GM18870 (cell line): ENCODE data around the gene POLR3A.
"Not testable (repeated sequence)": the region's sequence is repeated elsewhere in the genome, so short reads cannot be mapped to it uniquely, and the experiment has no call there.

Experiments used
- ATAC-seq: cut with Tn5 transposase; IDR thresholded peaks from one replicate; pipeline ENCODE4 v1.9.1; 2021; ENCODE audit warnings: moderate library complexity; ENCODE audit not compliant: unreplicated experiment

Gene POLR3A

DNA sequence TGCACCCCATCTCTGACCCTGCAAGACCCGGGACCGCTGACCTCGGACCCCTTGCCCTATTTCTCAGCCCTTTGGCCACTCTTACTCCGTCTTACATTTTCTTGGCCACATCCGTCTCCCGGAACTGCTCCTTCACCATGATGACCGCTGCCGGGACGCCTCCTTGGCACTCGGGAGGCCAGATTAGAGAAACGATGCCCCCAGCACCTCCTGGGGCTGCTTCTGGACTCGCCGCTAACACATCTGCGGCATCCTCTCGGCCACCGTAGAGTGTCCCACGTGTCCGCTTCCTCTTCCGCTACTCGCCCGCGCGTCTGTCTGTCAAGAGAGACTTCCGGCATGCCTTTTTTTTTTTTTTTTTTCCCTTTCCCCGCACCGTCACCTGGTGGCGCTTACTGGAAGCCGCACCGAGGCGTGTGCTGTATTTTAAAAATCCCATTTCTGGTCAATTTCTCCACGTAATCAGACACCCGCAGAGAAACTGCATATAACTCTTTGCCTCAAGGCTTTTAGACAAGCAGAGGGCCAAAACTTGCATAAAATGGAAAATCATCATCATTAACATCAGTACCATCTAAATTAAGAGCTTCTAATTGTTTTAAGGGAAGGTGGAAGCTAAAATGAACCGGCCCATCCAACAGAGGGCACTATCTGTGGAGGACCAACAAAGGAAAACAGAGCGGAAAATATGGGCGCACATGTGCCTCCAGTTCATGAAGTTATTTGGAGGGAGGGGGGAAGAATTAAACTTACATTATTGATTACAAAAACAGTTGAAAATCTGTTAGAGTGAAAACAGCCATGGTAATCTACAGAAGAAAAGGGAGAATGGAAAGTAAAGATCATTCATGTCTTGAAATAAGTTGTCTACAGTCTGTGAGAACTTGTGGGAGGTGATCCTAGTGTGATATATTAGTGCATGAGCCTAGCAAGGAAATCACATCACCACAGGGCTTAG lies at the start of gene POLR3A:
Gene POLR3A (minus strand): TSS at position 247 of the 958 bp plus-strand sequence. CDS start 108 bp downstream, at position 139.
- ATAC-seq, result peak; percentile 70

DNA sequence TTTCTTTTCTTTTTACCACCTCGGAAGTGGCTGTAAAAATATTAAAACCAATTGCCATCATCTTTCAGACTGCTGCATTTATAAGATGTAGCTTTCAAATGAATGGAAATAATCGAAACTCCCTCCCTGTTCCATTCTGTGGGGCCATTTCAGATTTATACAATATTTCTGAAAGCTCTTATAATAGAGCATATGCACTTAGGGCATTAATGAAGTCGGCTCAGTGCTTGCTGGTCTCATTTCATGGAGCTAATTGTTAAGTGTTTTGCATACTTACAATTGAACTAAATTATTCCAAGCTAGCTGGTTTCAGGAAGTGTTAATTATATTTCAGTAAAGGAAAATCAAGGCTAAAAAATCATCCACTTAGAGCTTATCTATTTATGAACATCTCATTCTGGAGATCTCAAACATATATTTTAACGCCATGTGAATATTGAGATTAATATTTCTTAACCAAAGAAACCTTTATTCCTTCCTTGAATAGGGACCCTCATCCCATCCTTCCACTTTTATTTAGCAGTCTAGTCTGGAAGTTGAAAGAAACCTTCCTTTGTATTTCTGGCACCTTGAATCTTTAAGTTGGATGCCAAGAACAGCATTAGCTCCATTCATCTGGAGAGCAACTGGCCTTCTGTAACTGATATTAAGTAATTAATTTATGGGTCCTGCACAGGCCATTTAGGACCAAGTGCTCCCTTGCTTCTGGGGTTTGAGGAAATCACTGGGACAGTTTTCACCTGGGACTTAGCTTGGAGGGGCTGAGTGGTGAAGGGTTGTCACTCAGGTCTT lies 49.4 kb upstream of the POLR3A start:
- no peak for ATAC-seq

DNA sequence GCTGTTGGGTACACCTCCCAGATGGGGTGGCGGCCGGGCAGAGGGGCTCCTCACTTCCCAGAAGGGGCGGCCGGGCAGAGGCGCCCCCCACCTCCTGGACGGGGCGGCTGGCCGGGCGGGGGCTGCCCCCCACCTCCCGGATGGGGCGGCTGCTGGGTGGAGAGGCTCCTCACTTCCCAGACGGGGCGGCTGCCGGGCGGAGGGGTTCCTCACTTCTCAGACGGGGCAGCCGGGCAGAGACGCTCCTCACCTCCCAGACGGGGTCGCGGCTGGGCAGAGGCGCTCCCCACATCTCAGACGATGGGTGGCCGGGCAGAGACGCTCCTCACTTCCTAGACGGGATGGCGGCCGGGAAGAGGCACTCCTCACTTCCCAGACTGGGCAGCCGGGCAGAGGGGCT lies 46.5 kb upstream of the POLR3A start:
- ATAC-seq, result not testable (repeated sequence)

DNA sequence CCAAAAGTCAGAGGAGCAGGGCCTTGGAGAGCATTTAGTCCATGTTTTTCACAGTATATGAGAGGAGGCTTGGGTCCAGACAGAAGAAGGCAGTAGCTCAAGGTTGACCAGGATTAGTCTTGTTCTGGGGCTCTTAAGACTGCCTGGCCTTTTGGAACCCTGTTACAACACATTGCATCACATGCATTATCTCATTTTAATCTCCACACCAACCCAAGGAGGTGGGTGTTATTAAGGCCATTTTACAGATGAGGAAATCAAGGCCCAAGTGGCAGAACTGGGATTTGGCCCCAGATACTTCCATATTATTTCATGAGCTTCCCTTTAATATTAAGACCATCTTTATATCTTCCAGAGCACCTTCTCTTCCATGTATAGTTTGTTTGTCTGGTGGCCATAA lies 43.2 kb upstream of the POLR3A start:
- no peak for ATAC-seq

DNA sequence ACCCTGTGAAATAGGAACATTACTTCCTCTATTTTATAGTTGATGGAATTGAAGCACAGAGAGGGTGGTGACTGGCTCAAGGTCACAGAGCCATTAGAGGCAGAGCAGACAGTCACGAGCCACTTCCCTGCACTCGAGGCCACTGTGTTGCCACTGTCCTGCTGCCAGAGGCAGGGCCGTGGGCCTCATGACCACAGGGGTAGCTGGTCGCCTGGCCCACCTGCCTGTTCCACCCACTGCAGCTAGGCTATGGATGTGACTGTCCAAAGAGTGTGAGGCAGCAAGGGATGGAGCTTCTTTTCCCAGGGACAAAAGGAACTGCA lies 42.5 kb upstream of the POLR3A start:
- ATAC-seq, result no peak

DNA sequence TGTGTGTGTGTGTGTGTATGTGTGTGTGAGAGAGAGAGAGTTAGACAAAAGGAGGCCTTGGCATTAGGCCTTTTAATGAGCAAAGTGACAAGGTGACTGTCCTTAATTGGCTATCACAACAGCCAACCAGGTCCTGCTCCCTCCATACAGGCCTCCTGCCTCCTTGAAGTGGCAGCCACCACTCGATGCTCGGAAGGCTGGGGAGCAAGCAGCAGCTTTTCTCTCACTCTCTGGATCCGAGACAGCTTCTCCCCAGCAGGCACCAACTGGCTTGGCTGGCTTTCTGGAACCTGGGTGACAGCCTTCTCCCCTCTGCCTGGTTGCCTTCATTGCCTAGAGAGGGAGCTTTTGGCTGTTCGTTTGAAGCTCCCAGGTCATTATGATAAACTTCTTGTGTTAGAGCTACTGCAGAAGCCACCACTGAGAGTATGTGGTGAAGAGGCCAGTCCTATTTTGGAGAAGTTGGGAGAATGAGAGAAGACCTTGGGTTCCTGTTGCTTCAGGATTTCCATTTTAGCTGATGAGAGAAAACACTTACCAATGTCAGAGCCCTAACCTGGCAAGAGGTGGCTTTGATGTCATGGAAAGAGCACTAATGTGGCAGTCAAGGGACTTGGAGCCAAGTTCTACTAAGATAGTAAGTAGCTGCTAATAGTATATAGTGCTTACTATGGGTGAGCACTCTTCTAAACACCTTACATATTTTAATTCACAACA lies 42.0 kb upstream of the POLR3A start:
- no peak for ATAC-seq

DNA sequence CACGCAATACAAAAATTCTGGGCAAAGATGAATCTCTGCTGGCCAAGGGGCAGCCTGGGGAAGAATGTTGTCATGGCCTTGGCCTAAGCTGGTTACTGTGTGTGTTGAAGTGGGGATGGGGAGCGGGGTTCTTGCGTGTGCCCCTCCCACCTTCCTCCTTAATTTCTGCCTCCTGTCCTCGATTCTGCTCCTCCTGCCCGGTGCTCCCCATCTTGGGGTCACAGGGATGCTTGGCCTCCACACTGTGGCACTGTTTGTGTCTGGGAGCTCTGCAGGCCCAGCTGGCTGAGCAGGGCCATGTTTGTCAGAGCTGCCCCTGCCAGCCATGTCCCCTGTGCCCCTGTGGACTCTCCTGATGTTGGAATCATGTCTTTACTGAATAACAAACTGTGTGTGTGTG lies 41.4 kb upstream of the POLR3A start:
- ATAC-seq, result no peak

DNA sequence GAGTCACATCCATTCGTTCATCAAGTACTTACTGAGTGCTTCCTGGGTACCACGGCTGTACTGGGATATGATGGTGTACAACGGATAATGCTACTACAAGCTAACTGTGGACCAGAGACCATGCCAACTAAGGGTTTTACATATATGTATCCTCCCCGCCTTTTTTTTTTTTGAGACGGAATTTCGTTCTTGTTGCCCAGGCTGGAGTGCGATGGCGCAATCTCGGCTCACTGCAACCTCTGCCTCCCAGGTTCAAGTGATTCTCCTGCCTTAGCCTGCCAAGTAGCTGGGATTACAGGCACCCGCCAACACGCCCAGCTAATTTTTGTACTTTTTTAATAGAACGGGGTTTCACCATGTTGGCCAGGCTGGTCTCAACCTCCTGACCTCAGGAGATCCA lies 40.7 kb upstream of the POLR3A start:
- not testable (repeated sequence) for ATAC-seq

DNA sequence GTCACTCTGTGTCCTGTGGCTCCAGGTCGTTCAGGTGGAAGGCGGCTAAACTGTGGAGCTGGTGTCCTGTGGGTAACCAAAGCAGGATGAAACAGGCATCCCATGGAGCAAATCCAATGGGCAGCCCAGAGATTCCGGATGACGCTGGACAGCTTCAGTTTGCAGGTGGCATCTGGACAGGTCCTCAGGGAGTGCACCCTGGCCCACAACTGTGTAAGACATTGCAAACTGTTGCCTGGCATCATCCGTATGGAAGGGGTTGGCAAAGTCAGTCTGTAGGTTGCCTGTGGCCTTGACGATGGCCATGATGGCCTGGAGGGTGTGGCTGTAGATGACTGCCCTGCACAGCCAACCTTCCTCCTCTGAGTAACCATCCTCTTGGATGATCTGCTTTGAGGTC lies 39.8 kb upstream of the POLR3A start:
- ATAC-seq, result no peak

DNA sequence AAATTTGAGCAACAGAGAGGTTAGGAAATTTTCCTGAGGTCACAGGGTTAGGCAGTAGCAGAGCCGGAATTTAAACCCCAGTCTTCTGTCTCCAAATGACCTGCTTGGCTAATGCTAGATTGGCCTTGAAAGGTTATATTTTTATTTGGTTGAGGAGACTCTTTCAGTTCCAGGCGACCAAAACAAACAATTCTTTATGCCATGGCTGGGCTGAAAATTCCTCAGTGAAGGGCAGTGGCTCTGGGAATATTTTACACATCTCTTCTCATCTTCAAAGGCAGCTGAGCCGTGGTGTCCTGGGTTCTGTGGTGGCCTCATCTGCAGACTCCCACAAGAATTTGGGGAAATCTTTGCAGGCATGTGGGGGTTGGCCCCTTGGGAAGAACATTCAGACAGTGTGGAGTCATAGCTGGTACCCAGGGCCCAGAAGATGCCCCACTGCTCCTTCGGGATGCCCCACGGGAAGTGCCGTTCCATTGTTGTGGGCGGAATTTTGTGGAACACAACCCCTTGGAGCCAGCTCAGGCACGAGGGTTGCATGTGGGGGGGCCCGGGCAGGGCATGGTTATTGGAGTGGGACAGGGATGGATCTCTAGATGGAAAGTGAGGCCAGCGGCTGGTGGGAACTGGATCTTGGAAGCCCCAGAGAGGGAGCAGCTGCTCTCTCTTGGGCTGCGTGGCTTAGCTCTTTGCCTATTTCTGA lies 37.6 kb upstream of the POLR3A start:
- no peak for ATAC-seq

DNA sequence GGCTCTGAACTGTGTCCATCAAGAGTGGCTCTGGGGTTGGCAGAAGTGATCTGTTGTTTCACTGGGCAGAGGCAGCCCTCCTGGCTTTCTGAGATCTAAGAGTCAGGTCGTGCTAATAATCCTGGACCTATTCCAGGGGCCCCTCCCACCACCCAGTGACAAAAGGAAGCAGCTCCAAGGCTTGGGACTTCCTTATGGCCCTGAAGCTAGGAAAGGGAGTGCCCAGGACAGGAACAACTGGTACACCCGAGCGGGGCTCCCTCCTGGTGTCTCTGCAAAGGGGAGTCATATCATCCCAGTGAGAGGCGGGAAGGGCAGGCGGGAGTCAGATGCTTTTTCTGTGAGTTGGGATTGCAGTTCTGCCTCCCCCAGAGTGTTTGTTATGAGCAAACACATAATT lies 36.7 kb upstream of the POLR3A start:
- no peak for ATAC-seq

DNA sequence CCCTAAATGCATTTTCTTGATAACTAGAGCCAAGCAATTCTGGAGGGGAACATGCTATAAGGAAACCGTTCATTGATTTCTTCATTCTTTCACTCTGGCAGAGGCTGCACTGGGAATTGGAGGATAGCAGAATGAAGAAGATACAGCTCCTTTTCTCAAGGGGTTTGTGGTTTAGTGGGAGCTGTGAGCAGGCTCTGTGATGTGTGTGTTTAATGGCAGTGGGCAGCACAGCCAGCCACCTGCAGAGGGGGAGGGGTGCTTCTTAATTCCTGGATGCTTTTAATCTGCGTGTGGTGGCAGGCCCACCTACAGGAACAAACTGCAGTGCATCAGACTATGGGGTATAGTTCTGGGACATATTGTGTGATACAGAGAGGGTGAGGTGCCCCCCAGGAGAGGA lies 36.3 kb upstream of the POLR3A start:
- no peak for ATAC-seq

DNA sequence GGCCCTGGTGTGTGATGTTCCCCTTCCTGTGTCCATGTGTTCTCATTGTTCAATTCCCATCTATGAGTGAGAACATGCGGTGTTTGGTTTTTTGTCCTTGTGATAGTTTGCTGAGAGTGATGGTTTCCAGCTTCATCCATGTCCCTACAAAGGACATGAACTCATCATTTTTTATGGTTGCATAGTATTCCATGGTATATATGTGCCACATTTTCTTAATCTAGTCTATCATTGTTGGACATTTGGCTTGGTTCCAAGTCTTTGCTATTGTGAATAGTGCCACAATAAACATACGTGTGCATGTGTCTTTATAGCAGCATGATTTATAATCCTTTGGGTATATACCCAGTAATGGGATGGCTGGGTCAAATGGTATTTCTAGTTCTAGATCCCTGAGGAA lies 35.6 kb upstream of the POLR3A start:
- ATAC-seq, result not testable (repeated sequence)

DNA sequence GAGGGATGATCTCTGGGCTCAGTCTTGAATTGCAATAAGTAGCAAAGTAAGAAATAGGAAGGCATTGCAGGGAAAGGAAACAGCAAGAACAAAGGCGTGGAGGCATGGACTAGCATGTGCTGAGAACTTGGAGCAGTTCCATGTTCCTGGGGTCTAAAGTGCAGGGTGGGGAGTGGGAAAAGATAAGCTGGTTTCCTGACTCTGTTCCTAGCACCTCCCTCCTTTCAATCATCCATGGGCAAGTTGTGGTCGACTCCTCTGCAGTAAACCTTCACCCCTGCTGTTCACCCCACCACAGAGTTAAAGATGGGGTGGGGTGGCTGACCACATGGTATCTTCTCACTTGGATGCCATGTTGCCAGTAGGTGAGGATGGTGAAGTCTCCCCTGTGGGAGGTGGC lies 33.9 kb upstream of the POLR3A start:
- ATAC-seq, result no peak

DNA sequence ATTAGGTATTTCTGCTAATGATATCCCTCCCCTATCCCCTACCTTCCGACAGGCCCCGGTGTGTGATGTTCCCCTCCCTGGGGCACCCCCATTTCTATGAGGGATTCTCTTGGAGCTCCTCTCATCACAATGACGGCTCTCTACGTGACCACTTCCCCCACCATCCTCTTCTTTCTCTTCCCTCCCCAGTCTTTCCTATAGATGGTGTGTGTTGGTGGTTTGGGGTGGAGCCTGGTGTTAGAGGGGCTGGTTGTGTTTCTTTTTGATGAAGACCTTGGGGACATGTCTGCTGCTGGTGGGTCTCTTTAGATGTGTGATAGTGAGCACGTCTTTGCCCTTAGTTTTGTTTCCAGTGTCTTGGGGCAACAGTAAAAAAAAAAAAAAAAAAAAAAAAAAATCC lies 33.0 kb upstream of the POLR3A start:
- no peak for ATAC-seq

DNA sequence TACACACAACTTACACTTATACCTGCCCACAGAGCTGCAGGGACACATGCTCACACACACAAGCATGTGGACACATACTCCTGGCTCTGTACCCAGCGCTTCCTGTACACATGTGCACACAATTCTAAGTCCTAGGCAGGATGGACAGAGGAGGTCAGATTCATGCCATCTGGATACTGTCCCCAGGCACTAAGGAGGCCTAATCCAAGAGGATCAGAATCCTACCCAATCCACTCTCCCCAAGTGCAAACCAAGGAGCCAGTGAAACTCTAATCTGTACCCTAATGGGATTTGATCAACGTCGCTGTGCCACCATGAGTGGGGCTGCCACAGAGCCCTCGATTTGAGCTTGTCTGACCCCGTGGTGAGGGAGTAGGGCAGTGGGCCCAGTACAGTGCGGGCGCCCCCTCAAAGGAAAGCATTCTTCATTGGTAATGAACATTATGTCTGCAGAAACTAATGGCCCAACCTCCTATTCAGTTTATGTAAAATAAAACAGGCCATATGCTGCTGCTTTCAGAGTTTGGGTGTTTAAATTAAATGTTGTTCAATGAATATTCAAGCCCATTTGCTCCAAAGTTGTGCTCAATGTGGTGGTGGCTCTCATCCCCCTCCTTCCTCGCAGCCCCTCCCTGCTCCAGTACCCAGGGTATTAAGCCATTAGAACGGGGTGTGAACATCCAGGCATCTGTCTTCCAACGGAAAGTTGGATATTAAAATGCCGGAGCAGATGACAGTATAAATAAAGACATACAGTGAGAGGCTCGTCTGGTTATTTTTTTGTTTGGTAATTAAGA lies 30.8 kb upstream of the POLR3A start:
- ATAC-seq, result no peak

DNA sequence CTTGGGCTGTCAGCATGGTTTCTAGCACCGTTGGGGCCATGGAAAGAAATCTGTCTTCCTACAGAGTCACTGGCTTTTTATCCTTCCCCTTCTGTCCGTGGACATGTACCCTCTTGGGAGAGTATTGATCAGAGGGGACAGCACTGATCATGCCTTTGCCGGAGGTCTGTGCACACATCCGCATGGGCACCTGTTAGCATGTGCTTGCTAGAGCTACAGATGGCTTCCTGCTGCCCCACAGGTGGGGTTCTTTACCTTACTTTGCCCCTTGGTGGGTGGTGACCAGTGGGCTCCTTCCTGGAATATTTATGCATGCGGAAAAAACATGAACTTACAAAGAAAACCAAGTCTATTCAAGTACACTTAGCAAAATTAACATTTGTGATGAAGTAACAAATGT lies 29.2 kb upstream of the POLR3A start:
- ATAC-seq, result no peak

DNA sequence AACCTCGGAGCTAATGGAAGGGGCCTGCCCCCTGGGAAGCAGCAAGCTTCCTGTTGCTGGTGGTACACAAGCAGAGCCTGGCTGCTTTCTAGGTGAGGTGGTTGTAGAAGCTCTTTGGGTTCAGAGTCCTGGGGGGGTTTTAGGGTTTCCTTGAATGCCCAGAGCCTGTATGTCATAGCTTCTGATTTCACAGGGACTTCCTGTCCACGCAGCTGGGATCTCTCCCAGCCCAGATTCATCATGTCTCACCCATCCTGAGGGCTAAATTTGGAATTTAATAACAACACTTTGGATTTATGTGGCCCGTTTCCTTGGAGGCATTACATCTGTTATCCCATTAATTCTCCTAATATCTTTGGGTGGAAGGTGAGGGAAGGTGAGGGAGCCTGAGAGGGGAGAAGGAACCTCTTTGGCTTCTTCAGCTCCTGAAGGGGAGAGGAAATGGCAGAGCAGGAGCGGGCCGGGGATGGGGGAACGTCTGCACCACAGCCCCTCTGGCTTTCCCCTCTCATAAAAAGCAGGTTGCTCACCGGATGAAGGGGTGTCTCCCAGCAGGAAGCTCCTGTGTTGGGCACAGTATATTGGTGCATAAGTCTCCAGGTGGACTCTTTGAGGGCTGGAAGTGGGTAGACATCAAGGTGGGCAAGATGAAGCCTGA lies 24.0 kb upstream of the POLR3A start:
- ATAC-seq, result no peak

DNA sequence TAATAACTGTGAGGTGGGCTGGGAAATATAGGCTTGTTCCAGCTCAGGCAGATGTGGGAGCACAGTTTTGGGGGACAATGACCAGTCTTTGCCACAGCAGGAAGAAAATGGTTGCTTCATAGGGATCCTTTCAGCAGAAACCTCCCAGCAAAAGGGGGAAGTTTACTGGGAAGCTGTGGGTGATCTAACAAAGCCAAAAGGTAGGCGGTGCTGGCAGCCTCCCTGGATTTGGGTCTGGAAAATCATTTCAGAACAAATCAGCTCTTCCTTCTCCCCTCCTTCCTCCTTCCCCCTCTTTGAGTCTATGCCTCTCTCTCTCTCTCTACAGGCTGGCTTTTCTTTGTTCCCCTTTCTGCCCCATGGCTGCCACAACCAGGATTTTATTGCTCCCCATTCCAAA lies 20.5 kb upstream of the POLR3A start:
- no peak for ATAC-seq
